Parathyroid adenoma (tissue), 2 donors: Measurements from ENCODE around the gene ECHDC1.
"Not testable (repeated sequence)": the region's sequence is repeated elsewhere in the genome, so short reads cannot be mapped to it uniquely, and the experiment has no call there.

Source experiments
- H2AFZ ChIP-seq: fragments of 300-600 bp; sonication (generic); one replicate; pipeline ENCODE4 v1.7.0; 2017; ENCODE audit warnings: antibody characterized with exemption, mild to moderate bottlenecking
- H3K27ac ChIP-seq: fragments of 300-600 bp; sonication (generic); one replicate; pipeline ENCODE4 v1.7.0; 2017
- H3K27me3 ChIP-seq: fragments of 300-600 bp; sonication (generic); one replicate; pipeline ENCODE4 v1.7.0; 2017; ENCODE audit warnings: low read length; ENCODE audit not compliant: control insufficient read depth, insufficient read depth
- H3K36me3 ChIP-seq: fragments of 300-600 bp; sonication (generic); one replicate; pipeline ENCODE4 v1.7.0; 2017; ENCODE audit warnings: low read length; ENCODE audit not compliant: control insufficient read depth, insufficient read depth
- H3K4me1 ChIP-seq: fragments of 300-600 bp; sonication (generic); one replicate; pipeline ENCODE4 v1.7.0; 2017; ENCODE audit warnings: control low read depth
- H3K4me2 ChIP-seq: fragments of 300-600 bp; sonication (generic); one replicate; pipeline ENCODE4 v1.7.0; 2017; ENCODE audit warnings: low read length
- H3K4me3 ChIP-seq: fragments of 300-600 bp; sonication (generic); one replicate; pipeline ENCODE4 v1.7.0; 2017; ENCODE audit warnings: low read depth, low read length
- H3K79me2 ChIP-seq: fragments of 300-600 bp; sonication (generic); one replicate; pipeline ENCODE4 v1.7.0; 2017; ENCODE audit warnings: control low read depth
- H3K9ac ChIP-seq: fragments of 300-600 bp; sonication (generic); one replicate; pipeline ENCODE4 v1.7.0; 2017; ENCODE audit warnings: mild to moderate bottlenecking
- H3K9me3 ChIP-seq: fragments of 300-600 bp; sonication (generic); one replicate; pipeline ENCODE4 v1.7.0; 2017; ENCODE audit warnings: low read length; ENCODE audit not compliant: control insufficient read depth
- TF ChIP-seq, protein P1 (sequence below): fragments of 300-600 bp; sonication (generic); IDR thresholded peaks from one replicate; pipeline ENCODE4 v1.7.0; 2017; ENCODE audit warnings: antibody characterized with exemption, mild to moderate bottlenecking
- donor health status: primary hyperparathyroidism.

The ECHDC1 gene

DNA sequence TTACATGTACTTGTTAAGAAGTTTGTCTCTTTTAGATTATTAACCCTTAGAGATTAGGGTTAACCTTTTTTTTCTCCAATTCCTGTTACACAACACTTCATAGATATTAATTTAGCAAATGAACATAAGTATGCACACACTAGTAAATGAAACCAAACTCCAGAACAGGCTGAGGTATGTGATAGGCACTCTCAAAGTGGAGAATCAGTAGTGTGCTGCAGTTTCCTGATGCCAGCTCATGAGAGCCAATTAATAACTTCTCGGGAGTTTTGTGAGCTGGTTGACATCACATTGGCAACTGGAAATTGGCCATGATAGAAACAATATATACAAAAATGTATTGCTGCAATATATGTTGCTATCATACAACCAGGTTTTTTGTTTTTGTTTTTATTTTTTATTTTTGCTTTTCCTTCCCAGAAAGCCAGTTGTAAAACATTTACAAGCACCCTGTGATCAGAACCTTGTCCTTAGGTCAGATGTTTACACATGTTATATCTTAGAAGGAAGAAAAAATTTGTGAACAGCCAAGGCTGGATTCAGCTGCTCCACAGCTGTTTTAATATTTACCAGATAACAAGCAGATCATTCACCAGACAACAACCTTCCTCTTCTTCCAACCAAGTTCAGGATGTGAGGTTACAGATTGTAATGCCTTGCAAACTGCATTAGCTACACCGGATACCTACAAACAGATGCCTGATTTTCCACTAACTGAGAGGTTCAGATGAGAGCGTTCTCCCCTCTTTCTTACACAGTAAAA is 42.4 kb upstream of the ECHDC1 start:
- Histone ChIP-seq H3K27me3 (no peaks in the 10 kb centered on the region), H3K36me3 (no peaks in the 10 kb centered on the region), H2AFZ (no peak overlapping the region), H3K4me1 (no peaks in the 10 kb centered on the region), H3K9ac (no peak overlapping the region), H3K27ac (no peak overlapping the region), H3K79me2 (no peaks in the 10 kb centered on the region), H3K4me3 (no peak overlapping the region), H3K9me3 (no peaks in the 10 kb centered on the region), H3K4me2 (no peak overlapping the region)
- TF ChIP-seq, protein P1, sequence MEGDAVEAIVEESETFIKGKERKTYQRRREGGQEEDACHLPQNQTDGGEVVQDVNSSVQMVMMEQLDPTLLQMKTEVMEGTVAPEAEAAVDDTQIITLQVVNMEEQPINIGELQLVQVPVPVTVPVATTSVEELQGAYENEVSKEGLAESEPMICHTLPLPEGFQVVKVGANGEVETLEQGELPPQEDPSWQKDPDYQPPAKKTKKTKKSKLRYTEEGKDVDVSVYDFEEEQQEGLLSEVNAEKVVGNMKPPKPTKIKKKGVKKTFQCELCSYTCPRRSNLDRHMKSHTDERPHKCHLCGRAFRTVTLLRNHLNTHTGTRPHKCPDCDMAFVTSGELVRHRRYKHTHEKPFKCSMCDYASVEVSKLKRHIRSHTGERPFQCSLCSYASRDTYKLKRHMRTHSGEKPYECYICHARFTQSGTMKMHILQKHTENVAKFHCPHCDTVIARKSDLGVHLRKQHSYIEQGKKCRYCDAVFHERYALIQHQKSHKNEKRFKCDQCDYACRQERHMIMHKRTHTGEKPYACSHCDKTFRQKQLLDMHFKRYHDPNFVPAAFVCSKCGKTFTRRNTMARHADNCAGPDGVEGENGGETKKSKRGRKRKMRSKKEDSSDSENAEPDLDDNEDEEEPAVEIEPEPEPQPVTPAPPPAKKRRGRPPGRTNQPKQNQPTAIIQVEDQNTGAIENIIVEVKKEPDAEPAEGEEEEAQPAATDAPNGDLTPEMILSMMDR: no peak

DNA sequence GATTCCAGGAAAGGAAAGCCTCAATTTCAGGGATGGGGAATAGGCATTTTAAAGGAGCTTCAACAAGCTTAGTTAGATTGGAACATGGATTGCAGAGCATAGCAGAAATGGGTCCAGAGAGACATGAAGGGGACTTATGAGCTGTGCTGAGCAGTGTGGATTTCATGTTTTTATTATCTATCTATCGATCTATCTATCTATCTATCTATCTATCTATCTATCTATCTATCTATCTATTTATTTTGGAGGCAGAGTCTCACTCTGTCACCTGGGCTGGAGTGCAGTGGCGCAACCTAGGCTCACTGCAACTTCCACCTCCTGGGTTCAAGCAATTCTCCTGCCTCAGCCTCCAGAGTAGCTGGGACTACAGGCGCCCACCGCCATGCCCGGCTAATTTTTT is 41.4 kb upstream of the ECHDC1 start:
- H2AFZ ChIP-seq, H3K27ac ChIP-seq, H3K27me3 ChIP-seq, H3K9ac ChIP-seq, H3K4me1 ChIP-seq, H3K9me3 ChIP-seq, H3K36me3 ChIP-seq, H3K79me2 ChIP-seq, H3K4me3 ChIP-seq, H3K4me2 ChIP-seq: not testable (repeated sequence)

DNA sequence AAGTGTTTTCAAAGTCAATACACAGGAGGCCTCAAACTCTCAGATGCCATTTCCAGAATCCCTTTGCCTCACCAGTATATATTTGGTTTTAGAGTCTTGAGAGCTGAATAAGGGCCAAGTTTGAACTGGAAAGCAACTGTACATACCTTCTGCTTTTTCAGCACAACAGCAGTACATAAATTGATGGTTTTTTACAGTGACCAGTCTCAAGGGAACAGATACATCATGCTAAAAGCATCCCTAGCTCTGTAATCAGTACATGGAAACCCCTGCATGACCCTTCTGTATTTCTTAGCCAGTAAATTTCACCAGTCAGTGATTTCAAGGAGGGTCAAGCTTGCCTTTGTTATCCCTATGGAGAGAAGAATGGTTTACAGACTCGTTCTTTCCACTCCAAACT is 40.6 kb upstream of the ECHDC1 start:
- TF ChIP-seq, protein P1: no peak
- no peak overlapping the region for H3K9ac ChIP-seq
- H2AFZ ChIP-seq: no peak overlapping the region
- H3K4me2 ChIP-seq: no peak overlapping the region
- H3K9me3 ChIP-seq: no peaks in the 10 kb centered on the region
- H3K27ac ChIP-seq: no peak overlapping the region
- no peaks in the 10 kb centered on the region for H3K4me1 ChIP-seq
- no peaks in the 10 kb centered on the region for H3K27me3 ChIP-seq
- H3K4me3 ChIP-seq: no peak overlapping the region
- no peaks in the 10 kb centered on the region for H3K36me3 ChIP-seq
- no peaks in the 10 kb centered on the region for H3K79me2 ChIP-seq

DNA sequence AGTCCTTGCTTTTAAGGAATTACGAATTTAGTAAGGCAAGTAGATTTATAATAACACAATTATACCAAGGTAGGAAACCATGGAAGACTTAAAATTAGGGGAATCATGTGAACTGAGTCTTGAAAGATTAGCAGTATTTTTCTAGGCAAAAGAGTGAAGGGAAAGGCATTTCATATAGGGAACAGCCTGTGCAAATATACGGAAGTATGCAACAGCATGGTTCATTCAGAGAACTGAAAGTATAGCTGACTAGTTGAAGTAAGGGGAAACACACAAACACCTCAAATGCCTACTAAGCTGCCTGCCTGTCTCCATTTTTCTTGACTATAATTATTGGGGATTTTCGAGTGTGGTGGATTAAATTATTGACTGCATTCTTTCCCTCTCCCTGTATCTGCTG is 39.0 kb upstream of the ECHDC1 start:
- no peaks in the 10 kb centered on the region for H3K4me1 ChIP-seq
- H2AFZ ChIP-seq: no peak overlapping the region
- TF ChIP-seq, protein P1: no peak
- no peaks in the 10 kb centered on the region for H3K36me3 ChIP-seq
- H3K79me2 ChIP-seq: no peaks in the 10 kb centered on the region
- H3K9me3 ChIP-seq: no peaks in the 10 kb centered on the region
- no peak overlapping the region for H3K9ac ChIP-seq
- H3K27ac ChIP-seq: no peak overlapping the region
- no peak overlapping the region for H3K4me3 ChIP-seq
- no peak overlapping the region for H3K4me2 ChIP-seq
- no peaks in the 10 kb centered on the region for H3K27me3 ChIP-seq

DNA sequence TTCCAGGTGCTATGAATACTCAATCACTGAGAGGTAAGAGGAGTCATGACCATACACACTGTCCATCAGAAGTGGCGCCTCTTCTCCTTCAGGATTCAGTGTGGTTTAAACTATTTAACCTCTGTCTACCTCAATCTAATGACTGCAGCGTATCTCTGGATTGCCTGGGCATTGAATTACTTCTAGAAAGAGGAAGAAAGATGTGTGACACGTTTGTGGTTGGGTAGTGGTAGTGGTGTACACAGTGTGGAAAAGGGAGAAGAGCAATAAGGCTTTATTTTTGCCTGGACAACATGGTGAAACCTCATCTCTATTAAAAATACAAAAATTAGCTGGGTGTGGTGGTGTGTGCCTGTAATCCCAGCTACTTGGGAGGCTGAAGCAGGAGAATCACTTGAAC is 38.0 kb upstream of the ECHDC1 start:
- H3K9ac ChIP-seq: no peak overlapping the region
- H3K27me3 ChIP-seq: no peaks in the 10 kb centered on the region
- no peaks in the 10 kb centered on the region for H3K79me2 ChIP-seq
- H3K4me1 ChIP-seq: no peaks in the 10 kb centered on the region
- no peak overlapping the region for H2AFZ ChIP-seq
- no peak overlapping the region for H3K27ac ChIP-seq
- H3K4me3 ChIP-seq: no peak overlapping the region
- TF ChIP-seq, protein P1: no peak
- H3K36me3 ChIP-seq: no peaks in the 10 kb centered on the region
- H3K9me3 ChIP-seq: no peaks in the 10 kb centered on the region
- H3K4me2 ChIP-seq: no peak overlapping the region
